AG09309 (cell line): ENCODE data around the gene TMEM120A.

Experiments used
- DNase-seq: peaks from one replicate; pipeline ENCODE4 v3.0.0-alpha.2; 2010; ENCODE audit warnings: low read depth
- H3K4me3 ChIP-seq: 2 replicates; pipeline ENCODE4 v1.5.1; 2011; ENCODE audit warnings: mild to moderate bottlenecking, low read depth, low read length, moderate library complexity; ENCODE audit not compliant: control insufficient read depth
- CTCF ChIP-seq: IDR thresholded peaks from 2 replicates; pipeline ENCODE4 v1.5.1; 2011; ENCODE audit warnings: mild to moderate bottlenecking, low read depth, low read length, inconsistent platforms; ENCODE audit not compliant: insufficient read depth, control insufficient read depth; ENCODE audit errors: missing control alignments

The TMEM120A gene

DNA sequence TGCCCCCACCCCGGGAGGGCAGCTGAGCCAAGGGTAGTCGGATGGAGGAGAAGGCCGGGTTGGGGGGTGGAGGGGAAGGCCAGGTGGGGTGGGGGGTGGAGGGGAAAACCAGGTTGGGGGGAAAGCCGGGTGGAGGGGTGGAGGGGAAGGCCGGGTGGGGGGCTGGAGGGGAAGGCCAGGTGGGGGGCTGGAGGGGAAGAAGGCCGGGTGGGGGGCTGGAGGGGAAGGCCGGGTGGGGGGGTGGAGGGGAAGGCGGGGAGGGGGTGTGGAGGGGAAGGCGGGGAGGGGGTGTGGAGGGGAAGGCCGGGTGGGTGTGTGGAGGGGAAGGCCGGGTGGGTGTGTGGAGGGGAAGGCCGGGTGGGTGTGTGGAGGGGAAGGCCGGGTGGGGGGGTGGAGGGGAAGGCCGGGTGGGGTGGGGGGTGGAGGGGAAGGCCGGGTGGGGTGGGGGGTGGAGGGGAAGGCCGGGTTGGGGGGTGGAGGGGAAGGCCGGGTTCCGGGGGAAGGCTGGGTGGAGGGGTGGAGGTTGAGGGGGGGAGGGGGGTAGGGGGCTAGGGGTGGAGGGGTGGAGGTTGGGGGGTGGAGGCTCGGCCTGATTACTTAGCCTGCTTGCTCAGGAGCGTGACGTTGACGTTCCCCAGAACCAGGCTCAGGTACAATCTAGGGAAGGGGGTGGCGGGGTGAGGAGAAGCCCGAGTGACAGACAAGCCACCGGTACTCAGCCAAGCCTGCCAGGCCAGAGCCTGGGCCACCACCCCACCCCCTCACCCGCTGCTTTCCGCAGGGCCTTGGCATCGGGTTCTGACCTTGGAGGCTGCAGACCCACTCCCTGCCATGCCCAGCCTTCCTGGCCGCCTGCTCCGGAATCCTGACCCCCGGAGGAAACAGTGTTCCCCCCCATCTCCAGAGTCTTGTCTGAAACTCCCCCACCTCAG is 5.6 kb downstream of the TMEM120A start:
- TF ChIP-seq CTCF: no peak
- H3K4me3 ChIP-seq: no peak overlapping the region
- no peak for DNase-seq

DNA sequence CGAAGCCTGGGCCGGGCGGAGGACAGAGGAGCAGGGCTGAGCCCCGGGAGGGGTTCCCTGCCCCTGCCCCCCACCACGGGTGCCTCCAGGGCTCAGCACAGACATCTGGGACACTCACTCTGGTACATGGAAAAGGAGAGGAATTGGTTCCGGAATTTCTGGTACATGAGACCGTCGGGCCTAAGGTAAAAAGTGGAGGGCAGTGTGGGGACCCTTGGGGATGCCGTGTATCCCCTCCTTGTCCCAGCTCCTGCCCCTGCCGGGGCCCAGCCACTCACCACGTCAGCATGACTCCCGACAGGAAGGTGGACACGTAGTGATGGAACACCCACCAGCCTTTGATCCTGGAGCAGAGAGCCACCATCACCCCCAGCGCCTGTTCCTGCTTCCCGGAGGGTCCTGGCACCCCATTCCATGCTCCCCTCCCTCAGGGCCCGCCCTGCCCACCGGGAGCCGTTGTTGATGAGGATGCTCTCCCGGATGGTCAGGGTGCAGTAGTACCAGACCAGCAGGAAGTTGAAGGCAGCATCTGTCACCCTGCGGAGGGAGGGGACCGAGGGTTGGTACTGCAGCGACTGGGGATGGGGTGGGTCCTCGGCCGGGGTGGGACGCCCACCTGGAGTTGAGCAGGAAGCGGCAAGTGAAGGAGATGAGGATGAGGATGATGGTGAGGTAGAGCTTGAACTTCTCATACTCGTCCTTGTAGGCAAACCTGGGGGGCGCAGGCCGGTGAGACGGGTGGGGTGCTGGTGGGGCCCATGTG is 6.4 kb downstream of the TMEM120A start:
- H3K4me3 ChIP-seq: no peak overlapping the region
- TF ChIP-seq CTCF: no peak
- DNase-seq: no peak

DNA sequence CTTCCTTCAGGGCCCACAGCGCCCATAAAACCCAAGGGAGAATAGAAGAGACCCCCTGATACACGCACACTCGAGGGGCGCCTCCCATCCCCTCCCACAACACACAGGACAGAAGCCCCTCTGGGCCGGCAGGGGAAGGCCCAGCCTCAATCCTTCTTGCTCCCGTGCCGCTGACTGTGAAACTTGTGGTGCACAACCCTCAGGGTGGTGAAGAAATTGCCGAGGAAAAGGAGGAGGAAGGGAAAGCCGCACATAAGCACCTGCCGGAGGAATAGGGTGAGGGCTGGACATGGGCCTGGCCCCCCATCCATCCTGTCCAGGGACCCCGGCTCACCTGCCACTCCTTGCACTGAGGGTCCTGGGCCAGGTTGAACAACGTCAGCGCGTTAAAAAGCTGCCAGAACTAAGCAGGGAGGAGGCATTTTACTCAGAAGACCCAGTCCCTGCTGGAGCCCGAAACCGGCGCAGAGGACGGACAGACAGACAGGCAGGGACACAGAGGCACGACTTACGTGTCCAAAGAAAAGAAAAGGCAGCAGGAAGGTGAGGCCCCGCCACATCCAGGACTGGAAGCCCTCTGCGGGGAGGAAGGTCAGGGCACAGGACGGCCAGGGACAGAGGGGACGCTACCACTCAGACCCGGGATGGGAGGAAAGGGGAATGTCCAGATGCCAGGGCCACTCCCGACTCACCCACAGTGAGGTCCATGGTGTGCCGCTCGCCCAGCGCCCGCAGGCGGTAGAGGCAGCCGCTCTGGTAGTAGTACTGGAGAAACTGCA is 7.2 kb downstream of the TMEM120A start:
- no peak for DNase-seq
- H3K4me3 ChIP-seq: no peak overlapping the region
- TF ChIP-seq CTCF: no peak

- no peak for TF ChIP-seq CTCF
Measured at GRCh38 chr7:75986147-75986781, 8.1 kb downstream of the TMEM120A start.

GRCh38 chr7:75985518-75986146 is 8.8 kb downstream of the TMEM120A start:
- DNase-seq: no peak

More at GRCh38 chr7:75986147-75986781, 8.1 kb downstream of the TMEM120A start:
- no peak for DNase-seq
- H3K4me3 ChIP-seq: no peak overlapping the region

More at GRCh38 chr7:75985518-75986146, 8.8 kb downstream of the TMEM120A start:
- H3K4me3 ChIP-seq: no peak overlapping the region
- no peak for TF ChIP-seq CTCF
